ENCODE data around the gene IPO13.
A peak's percentile ranks its signal among the peaks of the same experiment; 100 is the strongest.

Gene IPO13

GRCh38 chr1:43945674-43946235 lies 995 bp upstream of the IPO13 start:
- TF ChIP-seq ZNF274 (IDR thresholded peaks at IDR 0.05; ENCODE audit: low read depth, low read length), result no peak
- no peak for TF ChIP-seq YY1 (IDR thresholded peaks at IDR 0.05; ENCODE audit: insufficient read depth, insufficient read length)
- no peak for TF ChIP-seq SUZ12 (IDR thresholded peaks at IDR 0.05; ENCODE audit: extremely low read depth, insufficient read depth, insufficient read length)
- Histone ChIP-seq H3K9ac (ENCODE audit: insufficient read length, low read depth) (peak overlapping the region; percentile 99), H3K27me3 (ENCODE audit: insufficient read depth, insufficient read length) (no peaks in the 10 kb centered on the region), H3K4me3 (ENCODE audit: insufficient read length, low read depth) (peak overlapping the region; percentile 98), H3K36me3 (ENCODE audit: insufficient read depth, insufficient read length, low read length) (peaks cover 22% of the 10 kb centered on the region), H3K4me1 (ENCODE audit: insufficient read depth, insufficient read length) (peaks cover 21% of the 10 kb centered on the region), H3K9me3 (ENCODE audit: insufficient read depth, low read length) (no peaks in the 10 kb centered on the region)
- no peak for DNase-seq (ENCODE audit: low read depth, low spot score)

GRCh38 chr1:43947061-43947873 lies 517 bp downstream of the IPO13 start:
- no peaks in the 10 kb centered on the region for H3K27me3 ChIP-seq (ENCODE audit: insufficient read depth, insufficient read length)
- H3K9ac ChIP-seq (ENCODE audit: insufficient read length, low read depth), result peak overlapping the region; percentile 99
- peaks cover 28% of the 10 kb centered on the region for H3K36me3 ChIP-seq (ENCODE audit: insufficient read depth, insufficient read length, low read length)
- H3K4me1 ChIP-seq (ENCODE audit: insufficient read depth, insufficient read length), result peaks cover 18% of the 10 kb centered on the region
- no peak for TF ChIP-seq SUZ12 (IDR thresholded peaks at IDR 0.05; ENCODE audit: extremely low read depth, insufficient read depth, insufficient read length)
- no peak for TF ChIP-seq YY1 (IDR thresholded peaks at IDR 0.05; ENCODE audit: insufficient read depth, insufficient read length)
- TF ChIP-seq ZNF274 (IDR thresholded peaks at IDR 0.05; ENCODE audit: low read depth, low read length), result no peak
- no peaks in the 10 kb centered on the region for H3K9me3 ChIP-seq (ENCODE audit: insufficient read depth, low read length)
- DNase-seq (ENCODE audit: low read depth, low spot score), result no peak
- peak overlapping the region; percentile 98 for H3K4me3 ChIP-seq (ENCODE audit: insufficient read length, low read depth)

GRCh38 chr1:43947874-43948437 lies 1.2 kb downstream of the IPO13 start:
- peak overlapping the region; percentile 99 for H3K9ac ChIP-seq (ENCODE audit: insufficient read length, low read depth)
- no peak for TF ChIP-seq YY1 (IDR thresholded peaks at IDR 0.05; ENCODE audit: insufficient read depth, insufficient read length)
- TF ChIP-seq ZNF274 (IDR thresholded peaks at IDR 0.05; ENCODE audit: low read depth, low read length), result no peak
- TF ChIP-seq SUZ12 (IDR thresholded peaks at IDR 0.05; ENCODE audit: extremely low read depth, insufficient read depth, insufficient read length), result no peak
- H3K36me3 ChIP-seq (ENCODE audit: insufficient read depth, insufficient read length, low read length), result peaks cover 28% of the 10 kb centered on the region
- H3K4me1 ChIP-seq (ENCODE audit: insufficient read depth, insufficient read length), result peaks cover 15% of the 10 kb centered on the region
- H3K4me3 ChIP-seq (ENCODE audit: insufficient read length, low read depth), result peak overlapping the region; percentile 98
- H3K9me3 ChIP-seq (ENCODE audit: insufficient read depth, low read length), result no peaks in the 10 kb centered on the region
- H3K27me3 ChIP-seq (ENCODE audit: insufficient read depth, insufficient read length), result no peaks in the 10 kb centered on the region
- DNase-seq (ENCODE audit: low read depth, low spot score), result no peak

GRCh38 chr1:43949678-43950077 lies 2.9 kb downstream of the IPO13 start:
- no peak for TF ChIP-seq YY1 (IDR thresholded peaks at IDR 0.05; ENCODE audit: insufficient read depth, insufficient read length)
- TF ChIP-seq ZNF274 (IDR thresholded peaks at IDR 0.05; ENCODE audit: low read depth, low read length), result no peak
- TF ChIP-seq SUZ12 (IDR thresholded peaks at IDR 0.05; ENCODE audit: extremely low read depth, insufficient read depth, insufficient read length), result no peak
- DNase-seq (ENCODE audit: low read depth, low spot score), result no peak

GRCh38 chr1:43951021-43951985 lies 4.6 kb downstream of the IPO13 start:
- no peak for DNase-seq (ENCODE audit: low read depth, low spot score)
- peaks cover 13% of the 10 kb centered on the region for H3K4me1 ChIP-seq (ENCODE audit: insufficient read depth, insufficient read length)
- H3K27me3 ChIP-seq (ENCODE audit: insufficient read depth, insufficient read length), result no peaks in the 10 kb centered on the region
- H3K9ac ChIP-seq (ENCODE audit: insufficient read length, low read depth), result no peak overlapping the region
- H3K4me3 ChIP-seq (ENCODE audit: insufficient read length, low read depth), result no peak overlapping the region
- no peaks in the 10 kb centered on the region for H3K9me3 ChIP-seq (ENCODE audit: insufficient read depth, low read length)
- H3K36me3 ChIP-seq (ENCODE audit: insufficient read depth, insufficient read length, low read length), result peaks cover 33% of the 10 kb centered on the region
- TF ChIP-seq ZNF274 (IDR thresholded peaks at IDR 0.05; ENCODE audit: low read depth, low read length), result no peak
- no peak for TF ChIP-seq SUZ12 (IDR thresholded peaks at IDR 0.05; ENCODE audit: extremely low read depth, insufficient read depth, insufficient read length)
- no peak for TF ChIP-seq YY1 (IDR thresholded peaks at IDR 0.05; ENCODE audit: insufficient read depth, insufficient read length)

More at GRCh38 chr1:43949678-43950077, 2.9 kb downstream of the IPO13 start:
- Histone ChIP-seq H3K9ac (ENCODE audit: insufficient read length, low read depth) (no peak overlapping the region), H3K36me3 (ENCODE audit: insufficient read depth, insufficient read length, low read length) (peaks cover 28% of the 10 kb centered on the region), H3K4me1 (ENCODE audit: insufficient read depth, insufficient read length) (peaks cover 13% of the 10 kb centered on the region), H3K27me3 (ENCODE audit: insufficient read depth, insufficient read length) (no peaks in the 10 kb centered on the region), H3K4me3 (ENCODE audit: insufficient read length, low read depth) (no peak overlapping the region), H3K9me3 (ENCODE audit: insufficient read depth, low read length) (no peaks in the 10 kb centered on the region)

- Histone ChIP-seq H3K4me3 (ENCODE audit: insufficient read length, low read depth) (no peak overlapping the region), H3K9me3 (ENCODE audit: insufficient read depth, low read length) (no peaks in the 10 kb centered on the region), H3K36me3 (ENCODE audit: insufficient read depth, insufficient read length, low read length) (peaks cover 48% of the 10 kb centered on the region), H3K4me1 (ENCODE audit: insufficient read depth, insufficient read length) (peaks cover 8% of the 10 kb centered on the region), H3K9ac (ENCODE audit: insufficient read length, low read depth) (no peak overlapping the region), H3K27me3 (ENCODE audit: insufficient read depth, insufficient read length) (no peaks in the 10 kb centered on the region)
- no peak for DNase-seq (ENCODE audit: low read depth, low spot score)
- TF ChIP-seq ZNF274 (IDR thresholded peaks at IDR 0.05; ENCODE audit: low read depth, low read length) (no peak), YY1 (IDR thresholded peaks at IDR 0.05; ENCODE audit: insufficient read depth, insufficient read length) (no peak), SUZ12 (IDR thresholded peaks at IDR 0.05; ENCODE audit: extremely low read depth, insufficient read depth, insufficient read length) (no peak)
Observed at GRCh38 chr1:43952731-43953346, 6.1 kb downstream of the IPO13 start.

All from NT2/D1 (cell line).